Retinal pigment epithelial cell (primary cell): Measurements from ENCODE around the gene RAB11FIP4.

Experiments used
- DNase-seq: peaks from one replicate; pipeline ENCODE4 v3.0.0-alpha.2; 2010; ENCODE audit warnings: low read depth
- H3K4me3 ChIP-seq: 2 replicates; pipeline ENCODE4 v1.5.1; 2011; ENCODE audit warnings: mild to moderate bottlenecking, low read length, control low read depth, moderate library complexity
- CTCF ChIP-seq: conservative IDR thresholded peaks from 2 replicates; pipeline ENCODE4 v1.5.1; 2011; ENCODE audit warnings: low read depth, low read length, control low read depth, inconsistent platforms

The RAB11FIP4 gene

GRCh38 chr17:31509095-31509804 lies 117.8 kb downstream of the RAB11FIP4 start:
- H3K4me3 ChIP-seq: no peak overlapping the region
- no peak for DNase-seq
- no peak for TF ChIP-seq CTCF

GRCh38 chr17:31509805-31510177 lies 118.3 kb downstream of the RAB11FIP4 start:
- no peak for TF ChIP-seq CTCF
- no peak overlapping the region for H3K4me3 ChIP-seq
- DNase-seq: no peak

GRCh38 chr17:31510308-31511194 lies 119.1 kb downstream of the RAB11FIP4 start:
- DNase-seq: no peak
- no peak for TF ChIP-seq CTCF
- H3K4me3 ChIP-seq: no peak overlapping the region

- no peak for TF ChIP-seq CTCF
- H3K4me3 ChIP-seq: no peak overlapping the region
- no peak for DNase-seq
These were observed 119.7 kb downstream of the RAB11FIP4 start for GRCh38 chr17:31511195-31511578.

GRCh38 chr17:31511580-31511979 lies 120.1 kb downstream of the RAB11FIP4 start:
- no peak overlapping the region for H3K4me3 ChIP-seq
- TF ChIP-seq CTCF: no peak
- DNase-seq: no peak

GRCh38 chr17:31512104-31512740 lies 120.7 kb downstream of the RAB11FIP4 start:
- TF ChIP-seq CTCF: no peak
- no peak overlapping the region for H3K4me3 ChIP-seq
- no peak for DNase-seq
